Right lobe of liver (tissue), 6 donors: Measurements from ENCODE around the gene SLC11A1. TPM values are rescaled to one million over a fixed set of nuclear protein-coding genes. Genes with fewer than 3 reads are reported as not detected.

Source experiments
- ATAC-seq, 4 donors: fragments of 200-7000 bp; cut with Tn5 transposase; one replicate each; pipeline ENCODE4 v1.9.1; 2020; ENCODE audit warnings: mild to moderate bottlenecking in 4 of 4, moderate library complexity in 4 of 4
- DNase-seq, 3 donors: peaks; one replicate each; pipeline ENCODE4 v3.0.0-alpha.2; 2020
- H3K27ac ChIP-seq, 3 donors: fragments of 200-600 bp; one replicate each; pipeline ENCODE4 v1.8.0; 2022
- H3K27me3 ChIP-seq, 2 donors: fragments of 200-600 bp; one replicate each; pipeline ENCODE4 v1.8.0; 2022
- H3K36me3 ChIP-seq, 4 donors: fragments of 200-600 bp; sonication (generic) in 1 of 4; one replicate each; pipeline versions ENCODE4 v1.5.1 to v1.8.0; 2017 to 2022; ENCODE audit warnings: control low read depth in 1 of 4
- H3K4me1 ChIP-seq, 4 donors: fragments of 200-600 bp; sonication (generic) in 1 of 4; one replicate each; pipeline versions ENCODE4 v1.5.1 to v1.8.0; 2017 to 2022; ENCODE audit warnings: control low read depth in 1 of 4
- H3K4me3 ChIP-seq, 3 donors: fragments of 200-600 bp; one replicate each; pipeline ENCODE4 v1.8.0; 2022
- H3K9me3 ChIP-seq, 4 donors: fragments of 200-600 bp; sonication (generic) in 1 of 4; one replicate each; pipeline versions ENCODE4 v1.5.1 to v1.8.0; 2017 to 2022; ENCODE audit warnings: control low read depth in 1 of 4
- CTCF ChIP-seq, 4 donors: fragments of 200-600 bp in 3 of 4; fragments of 450-650 bp in 1 of 4; IDR thresholded peaks; one replicate each; pipeline versions ENCODE4 v1.5.1 to v1.8.0; 2016 to 2022; ENCODE audit warnings: antibody characterized with exemption in 4 of 4, mild to moderate bottlenecking in 2 of 4
- POLR2A ChIP-seq: fragments of 450-650 bp; IDR thresholded peaks from one replicate; pipeline ENCODE4 v1.6.1; 2017; ENCODE audit warnings: antibody characterized with exemption, mild to moderate bottlenecking
- WGBS: methylation state at CpG from one replicate; pipeline ENCODE4 v1.1.6; 2018; ENCODE audit warnings: low coverage, low lambda C conversion rate; ENCODE audit not compliant: insufficient coverage; ENCODE audit errors: missing lambda C conversion rate; 5-methylcytosine and 5-hydroxymethylcytosine counted together
- intact Hi-C, 2 donors: fragments of 100-400 bp; cut with DNase I; formaldehyde crosslinking; loops; one replicate each; pipeline versions ENCODE4 v1.11.2 to v1.14.1; 2022
- total RNA-seq, 6 experiments: library from RNA; depleted of rRNA in 2 of 6; stranded (reverse); fragments of >200 nt in 2 of 6; fragmentation: NEBNext Ultra II Directional in 3 of 6; extraction: Animal tissue kit (Norgen Biotek cat#: 25700) in 3 of 6; gene quantifications; one replicate each; pipeline versions ENCODE4 v1.1.0 to v1.2.4, GENCODE V29; 2016 to 2023
- donor health status: DM: no; HTN: yes; CAD: no.
- donor health status: DM: no; HTN: no; CAD: no.
- donor health status: DM: no; HTN: no; CAD: no.
- donor health status: DM: no; HTN: yes; CAD: no.
- donor health status: DM: no; HTN: yes; CAD: no.

Gene SLC11A1
- total RNA-seq, 6 experiments from 2014 or later, result 4.2 to 13.2 (median 11.0) TPM

DNA sequence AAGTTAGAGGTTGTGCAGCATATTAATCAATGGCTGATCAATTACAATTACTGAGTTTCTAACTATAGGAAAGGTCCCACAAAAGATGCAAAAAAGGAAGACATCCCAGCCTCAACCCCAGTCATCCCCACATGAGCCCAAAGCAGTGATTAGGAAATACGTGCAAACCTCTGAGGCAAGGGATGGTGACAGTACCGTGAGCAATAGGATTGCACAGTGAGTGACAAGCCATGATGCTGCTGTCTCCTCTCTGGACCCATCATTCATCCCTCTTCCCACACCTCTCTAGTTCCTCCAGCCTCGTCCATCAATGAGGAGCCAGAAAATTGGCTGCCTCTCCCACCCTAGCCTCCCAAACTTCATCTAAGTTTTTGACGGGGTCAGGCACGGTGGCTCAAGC lies 4.0 kb upstream of the SLC11A1 start:
- WGBS, result 62% methylated on average over 5 of the region's 5 CpGs
- H3K27ac ChIP-seq, result no peak overlapping the region
- intact Hi-C loops, result no loop called here
- H3K4me3 ChIP-seq, result no peak overlapping the region
- DNase-seq (no peak), ATAC-seq (peak in 2 of 4 donors; percentile 23 to 24)
- TF ChIP-seq POLR2A (no peak), CTCF (IDR thresholded peaks at IDR 0.05) (no peak)
- H3K4me1 ChIP-seq, result no peaks in the 10 kb centered on the region
- no peaks in the 10 kb centered on the region for H3K27me3 ChIP-seq
- no peaks in the 10 kb centered on the region for H3K36me3 ChIP-seq
- H3K9me3 ChIP-seq, result no peaks in the 10 kb centered on the region

DNA sequence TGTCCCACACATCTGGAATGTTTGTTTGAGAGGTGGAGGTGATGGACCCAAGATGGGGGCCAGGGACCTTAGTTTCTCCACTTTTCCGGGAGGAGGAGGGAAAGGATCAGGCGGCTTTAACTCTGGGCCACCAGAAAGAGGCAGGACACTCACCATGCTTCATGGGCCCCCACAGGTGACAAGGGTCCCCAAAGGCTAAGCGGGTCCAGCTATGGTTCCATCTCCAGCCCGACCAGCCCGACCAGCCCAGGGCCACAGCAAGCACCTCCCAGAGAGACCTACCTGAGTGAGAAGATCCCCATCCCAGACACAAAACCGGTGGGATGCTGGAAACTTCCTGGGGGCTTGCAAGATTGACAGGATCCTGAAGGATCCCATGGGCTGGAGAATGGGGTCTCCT lies 712 bp downstream of the SLC11A1 start:
- Histone ChIP-seq H3K27me3 (no peaks in the 10 kb centered on the region), H3K27ac (peak overlapping the region in 1 of 3 donors; percentile 26), H3K9me3 (no peaks in the 10 kb centered on the region), H3K36me3 (no peaks in the 10 kb centered on the region), H3K4me1 (no peaks in the 10 kb centered on the region), H3K4me3 (no peak overlapping the region)
- intact Hi-C loops, result loop anchor here in 1 of 2 donors (10.0 kb wide), 1 partner anchor 198 kb away; no protein-coding TSS in a partner anchor
- DNase-seq, result peak in 1 of 3 donors; percentile 47
- ATAC-seq, result no peak
- TF ChIP-seq CTCF (IDR thresholded peaks at IDR 0.05) (no peak), POLR2A (no peak)
- WGBS, result 100% methylated on average over 3 of the region's 6 CpGs

DNA sequence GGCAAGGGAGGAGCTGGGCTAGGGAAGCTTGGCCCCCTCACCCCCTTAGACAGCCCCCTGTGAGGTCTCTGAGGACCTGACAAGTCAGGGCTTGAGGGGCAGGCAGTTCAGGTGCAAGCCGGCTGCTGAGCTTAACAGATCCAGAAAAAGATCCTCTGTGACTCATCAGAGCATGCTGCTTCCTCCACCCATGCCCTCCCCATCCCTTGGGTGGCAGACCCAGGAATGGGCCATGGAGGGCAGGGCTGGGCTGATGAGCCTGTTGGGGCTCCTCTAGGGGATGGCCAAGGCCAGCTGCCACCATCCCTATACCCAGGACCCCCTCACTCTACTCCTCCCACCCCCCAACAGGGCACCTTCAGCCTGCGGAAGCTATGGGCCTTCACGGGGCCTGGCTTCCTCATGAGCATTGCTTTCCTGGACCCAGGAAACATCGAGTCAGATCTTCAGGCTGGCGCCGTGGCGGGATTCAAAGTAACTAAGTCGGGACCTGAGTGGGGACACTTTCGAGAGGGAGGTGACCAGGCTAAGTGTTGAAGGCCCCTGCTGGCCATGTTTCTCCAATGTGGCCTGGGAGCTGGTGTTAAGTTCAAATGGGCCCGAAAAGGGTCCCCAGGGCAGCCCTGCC lies 1.9 kb downstream of the SLC11A1 start:
- no peak for DNase-seq
- Histone ChIP-seq H3K4me1 (no peaks in the 10 kb centered on the region), H3K4me3 (no peak overlapping the region), H3K27ac (no peak overlapping the region), H3K36me3 (no peaks in the 10 kb centered on the region), H3K27me3 (no peaks in the 10 kb centered on the region), H3K9me3 (no peaks in the 10 kb centered on the region)
- WGBS, result 86% methylated on average over 1 of the region's 10 CpGs
- TF ChIP-seq CTCF (IDR thresholded peaks at IDR 0.05) (no peak), POLR2A (peak; percentile 11)
- peak in 1 of 4 donors; percentile 6 for ATAC-seq
- intact Hi-C loops, result loop anchor here in 1 of 2 donors (10.0 kb wide), 1 partner anchor 199 kb away; no protein-coding TSS in a partner anchor

DNA sequence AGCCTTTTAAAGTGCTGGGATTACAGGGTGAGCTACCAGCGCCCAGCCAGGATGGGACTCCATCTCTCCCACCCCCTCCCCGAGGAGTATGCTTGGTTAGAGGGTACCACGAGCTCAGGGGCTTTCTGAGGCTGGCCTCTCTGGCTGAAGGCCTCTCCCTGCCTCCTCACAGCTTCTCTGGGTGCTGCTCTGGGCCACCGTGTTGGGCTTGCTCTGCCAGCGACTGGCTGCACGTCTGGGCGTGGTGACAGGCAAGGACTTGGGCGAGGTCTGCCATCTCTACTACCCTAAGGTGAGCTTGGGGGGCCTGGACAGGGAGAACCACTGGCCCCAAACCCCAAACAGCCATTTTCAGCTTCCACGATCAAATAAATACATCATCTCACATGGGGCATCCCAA lies 2.9 kb downstream of the SLC11A1 start:
- TF ChIP-seq POLR2A (no peak), CTCF (IDR thresholded peaks at IDR 0.05) (no peak)
- Histone ChIP-seq H3K9me3 (no peaks in the 10 kb centered on the region), H3K4me3 (no peak overlapping the region), H3K36me3 (no peaks in the 10 kb centered on the region), H3K27me3 (no peaks in the 10 kb centered on the region), H3K27ac (no peak overlapping the region), H3K4me1 (no peaks in the 10 kb centered on the region)
- no peak for ATAC-seq
- intact Hi-C loops, result loop anchor here in 1 of 2 donors (10.0 kb wide), 1 partner anchor 200 kb away; no protein-coding TSS in a partner anchor
- no CpG with 5 or more reads among the region's 9 CpGs for WGBS
- DNase-seq, result no peak
